Measurements from ENCODE around the gene SLC10A7.

Gene SLC10A7

DNA sequence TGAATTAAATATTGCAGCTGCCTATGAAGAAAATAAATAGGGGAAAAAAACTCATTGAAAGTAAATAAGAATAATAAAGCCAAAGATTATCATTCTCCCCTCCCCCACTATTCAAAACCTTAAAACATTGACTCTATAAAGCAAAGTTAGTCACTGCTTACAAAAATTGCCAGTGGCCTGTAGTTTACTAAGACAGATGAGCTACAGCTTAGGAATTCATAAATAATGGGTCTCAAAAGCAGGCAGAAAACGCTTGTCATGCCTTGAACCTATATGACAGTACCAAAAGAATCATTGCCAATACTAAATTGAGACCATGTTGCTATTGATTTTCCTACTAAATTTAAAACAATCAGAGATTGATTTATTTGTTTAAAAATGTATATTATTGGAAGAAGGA lies 78.9 kb downstream of the SLC10A7 start:
- in situ Hi-C loops (cut with MboI; ENCODE audit: low sequenced_read_pairs) = no loop called here

DNA sequence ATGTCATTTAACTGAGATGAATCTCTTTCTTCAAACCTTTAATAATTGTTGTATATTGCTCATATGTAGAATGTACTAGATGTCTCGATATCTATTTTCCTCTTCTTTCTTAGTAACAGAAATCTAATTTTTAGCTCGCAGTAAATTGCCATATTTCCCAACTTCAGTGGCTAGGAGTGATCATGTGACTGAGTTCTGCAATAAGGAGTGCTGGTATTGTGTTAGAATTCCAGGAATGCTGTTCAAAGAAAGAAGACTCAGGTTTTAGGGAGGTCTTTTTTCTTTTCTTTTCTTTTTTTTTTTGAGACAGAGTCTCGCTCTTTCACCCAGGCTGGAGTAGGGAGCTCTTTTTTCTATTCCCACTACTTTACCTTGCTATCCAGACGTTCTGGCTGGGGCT lies 81.7 kb downstream of the SLC10A7 start:
- in situ Hi-C loops (cut with MboI; ENCODE audit: low sequenced_read_pairs) = no loop called here

DNA sequence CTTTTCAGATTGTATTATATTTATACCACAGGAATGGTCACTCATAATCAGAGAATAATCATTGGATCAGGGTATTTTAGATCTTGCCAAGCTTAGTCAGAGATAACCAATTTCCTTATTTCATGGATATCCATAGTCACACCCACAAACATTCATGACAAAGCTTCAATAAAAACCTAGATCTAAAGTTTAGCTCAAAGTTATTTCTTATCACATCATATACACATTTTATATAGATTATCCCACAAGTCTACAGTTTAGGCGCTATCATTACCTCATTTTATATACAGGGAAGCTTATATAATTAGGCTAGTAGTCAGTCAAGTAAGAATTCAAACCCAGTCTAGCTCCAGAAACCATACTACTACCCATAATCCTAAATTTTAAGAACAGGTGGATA lies 82.3 kb downstream of the SLC10A7 start:
- in situ Hi-C loops (cut with MboI; ENCODE audit: low sequenced_read_pairs) = no loop called here

DNA sequence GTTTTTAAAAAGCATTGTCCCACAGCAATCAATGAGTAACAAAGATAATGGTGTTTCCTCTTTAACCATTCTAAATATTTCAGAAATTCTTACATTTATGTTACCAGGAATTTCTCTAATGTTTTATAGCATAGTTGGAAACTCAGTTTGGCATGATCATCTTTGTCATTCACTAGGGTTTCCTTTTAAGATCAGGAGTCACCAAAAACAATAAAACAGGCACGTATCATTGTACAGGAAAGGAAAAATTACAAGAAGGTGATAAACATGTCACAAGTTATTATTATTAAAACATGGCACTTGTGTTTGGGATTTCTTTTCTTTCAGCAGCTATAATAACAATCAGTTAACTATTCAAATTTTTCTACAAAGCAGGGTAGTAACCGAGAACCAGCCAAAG lies 84.0 kb downstream of the SLC10A7 start:
- in situ Hi-C loops (cut with MboI; ENCODE audit: low sequenced_read_pairs) = no loop called here

DNA sequence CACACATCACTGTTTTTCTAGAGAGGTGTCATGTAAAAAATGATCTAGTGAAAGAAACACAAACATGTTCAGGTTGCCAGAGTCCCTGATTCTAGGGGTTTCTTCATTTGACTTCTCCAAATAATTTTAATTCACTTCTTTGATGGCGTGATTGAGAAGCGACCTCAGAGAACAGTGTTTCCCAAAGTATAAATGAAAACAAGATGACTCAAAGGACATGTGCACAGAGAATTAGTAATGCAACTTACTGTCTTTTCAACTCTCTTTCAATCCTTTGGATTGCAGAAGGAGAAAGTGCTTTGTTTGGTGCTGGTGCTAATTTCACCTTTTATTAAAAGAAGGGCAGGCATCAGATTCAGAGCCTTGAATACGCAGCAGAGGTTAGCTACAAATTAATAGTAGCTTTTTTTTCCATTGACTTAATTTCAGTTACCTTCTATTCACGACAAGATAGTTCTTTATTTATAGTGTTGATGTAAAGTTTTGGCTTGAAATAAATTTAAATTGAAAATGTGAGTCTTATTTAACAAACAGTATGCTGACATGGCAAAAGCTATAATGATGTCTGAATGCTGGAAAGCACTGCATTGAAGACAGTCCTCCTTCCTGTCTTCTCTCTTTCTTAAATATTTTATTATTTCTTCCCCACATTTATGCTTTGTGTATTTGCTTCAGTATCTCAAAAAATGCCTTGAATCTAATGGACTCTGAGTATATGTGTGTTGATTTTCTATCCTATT lies 85.1 kb downstream of the SLC10A7 start:
- in situ Hi-C loops (cut with MboI; ENCODE audit: low sequenced_read_pairs) = no loop called here

DNA sequence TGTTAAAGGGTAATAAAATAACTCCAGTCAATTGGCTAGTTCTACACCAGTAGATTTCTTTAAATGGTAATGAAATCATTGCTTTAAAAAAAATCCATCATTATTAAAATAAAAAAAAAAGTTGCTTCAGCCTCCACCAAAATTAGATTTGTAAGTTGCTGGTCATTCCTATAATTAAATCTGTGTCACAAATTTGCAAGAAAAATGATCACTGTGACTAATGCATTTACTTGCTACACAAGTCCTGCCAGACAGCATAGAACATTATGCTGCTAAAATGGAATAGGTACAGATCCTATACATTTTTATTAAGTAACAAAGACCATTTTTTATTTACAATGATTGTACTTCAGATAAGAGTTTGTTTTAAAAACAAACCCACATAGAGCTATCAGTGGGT lies 85.8 kb downstream of the SLC10A7 start:
- in situ Hi-C loops (cut with MboI; ENCODE audit: low sequenced_read_pairs) = no loop called here

DNA sequence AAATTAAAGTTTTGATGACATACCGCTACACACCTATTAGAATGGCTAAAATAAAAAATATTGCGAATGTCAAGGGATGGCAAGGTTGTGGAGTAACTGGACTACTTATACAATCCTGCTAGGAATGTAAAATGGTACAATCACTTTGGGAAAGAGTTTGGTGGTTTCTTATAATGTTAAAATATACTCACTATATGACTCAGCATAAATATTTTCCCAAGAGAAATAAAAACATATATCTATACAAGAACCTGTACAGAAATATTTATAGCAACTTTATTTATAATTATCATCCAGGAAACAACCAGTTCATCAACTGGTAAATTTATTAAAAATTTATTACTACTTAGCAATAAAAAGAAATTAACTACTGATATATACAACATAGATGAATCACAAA lies 89.7 kb downstream of the SLC10A7 start:
- in situ Hi-C loops (cut with MboI; ENCODE audit: low sequenced_read_pairs) = no loop called here

DNA sequence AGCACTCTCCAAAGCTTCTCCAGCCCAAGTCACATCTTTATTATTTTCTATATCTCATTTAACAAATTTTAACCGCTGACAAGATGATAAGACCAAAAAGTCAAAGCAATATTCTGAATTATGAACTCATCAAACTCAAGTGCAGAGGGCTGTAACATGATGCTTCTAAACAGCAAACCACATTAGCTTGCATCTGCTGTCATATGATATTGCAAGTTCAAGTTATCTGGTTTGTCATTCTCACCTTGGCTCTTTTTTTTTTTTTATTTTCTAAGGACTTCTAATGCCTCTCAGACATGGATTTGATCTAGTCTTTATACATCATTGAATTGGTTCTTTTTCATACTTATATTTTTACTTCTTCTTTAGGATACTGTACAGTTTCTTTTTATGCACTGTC lies 93.4 kb downstream of the SLC10A7 start:
- in situ Hi-C loops (cut with MboI; ENCODE audit: low sequenced_read_pairs) = no loop called here

DNA sequence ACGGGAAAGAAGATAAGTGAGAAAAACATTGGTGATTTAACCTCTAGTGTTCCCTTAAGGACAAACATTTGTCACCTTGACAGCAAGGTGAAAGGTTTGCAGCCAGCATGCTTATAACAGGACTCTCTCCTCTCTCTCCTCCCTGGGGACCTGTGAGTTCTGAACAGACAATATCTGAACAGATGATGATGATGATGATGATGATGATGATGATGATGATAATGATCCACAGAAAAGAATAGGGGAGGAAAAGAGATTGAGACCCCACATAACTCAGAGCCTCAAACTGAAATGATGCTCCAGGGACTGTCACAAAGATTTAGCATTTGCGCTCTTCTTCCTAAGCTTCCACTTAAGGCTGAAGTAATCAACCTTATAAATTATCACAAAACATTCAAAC lies 103.9 kb downstream of the SLC10A7 start:
- in situ Hi-C loops (cut with MboI; ENCODE audit: low sequenced_read_pairs) = no loop called here

DNA sequence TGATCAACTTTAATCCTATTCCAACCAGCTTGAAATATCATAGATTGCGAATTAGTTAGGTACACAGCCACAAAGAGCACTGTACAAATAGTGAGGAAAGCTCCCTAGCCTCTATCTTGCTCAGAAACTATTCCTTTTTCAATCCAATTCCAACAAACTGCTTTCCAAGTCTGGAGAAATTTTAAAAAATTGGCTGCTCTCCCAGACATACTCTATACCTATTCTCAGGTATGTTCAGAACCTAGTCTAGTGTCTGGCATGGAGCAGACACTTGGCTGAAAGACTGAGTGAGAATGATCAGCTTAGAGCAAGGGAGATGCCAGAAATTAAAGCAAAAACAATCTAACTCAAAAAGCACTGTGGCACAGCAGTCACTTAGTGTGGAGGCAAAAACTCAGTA lies 105.9 kb downstream of the SLC10A7 start:
- in situ Hi-C loops (cut with MboI; ENCODE audit: low sequenced_read_pairs) = no loop called here

DNA sequence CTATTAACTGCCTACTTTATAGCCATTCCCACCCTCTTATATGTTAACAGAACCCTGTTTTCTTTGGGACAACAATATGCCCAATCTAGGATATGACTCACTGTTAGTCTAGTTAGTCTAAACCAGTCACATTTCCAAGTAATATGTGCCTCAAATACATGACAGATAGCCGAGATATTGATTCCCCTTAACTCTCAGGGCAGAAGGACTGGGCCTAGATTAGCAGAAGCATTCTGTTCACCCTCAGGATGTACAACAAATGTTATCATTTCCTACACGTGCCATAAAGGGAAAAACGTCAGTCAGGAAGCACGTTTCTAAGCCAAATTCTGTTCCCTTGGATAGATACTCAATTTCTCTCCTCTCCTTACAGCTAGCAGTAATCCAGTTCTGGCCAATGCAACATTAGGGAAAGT lies 114.1 kb downstream of the SLC10A7 start:
- in situ Hi-C loops (cut with MboI; ENCODE audit: low sequenced_read_pairs) = no loop called here

DNA sequence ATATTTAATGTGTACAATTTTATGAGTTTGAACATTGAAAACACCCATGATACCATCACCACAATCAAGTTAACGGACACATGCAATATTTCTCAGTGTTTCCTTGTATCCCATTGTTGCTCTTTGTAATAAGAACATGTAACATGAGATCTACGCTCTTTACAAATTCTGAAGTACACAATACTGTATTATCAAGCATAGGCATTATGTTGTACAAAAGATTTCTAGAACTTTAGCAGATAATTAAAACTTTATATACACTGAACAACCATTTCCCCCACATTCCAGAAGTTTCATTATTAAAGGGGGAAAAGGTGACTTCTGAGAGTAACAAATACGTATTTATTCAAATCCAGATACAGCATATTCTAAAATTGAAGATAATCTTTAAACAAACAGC lies 114.5 kb downstream of the SLC10A7 start:
- in situ Hi-C loops (cut with MboI; ENCODE audit: low sequenced_read_pairs) = no loop called here

DNA sequence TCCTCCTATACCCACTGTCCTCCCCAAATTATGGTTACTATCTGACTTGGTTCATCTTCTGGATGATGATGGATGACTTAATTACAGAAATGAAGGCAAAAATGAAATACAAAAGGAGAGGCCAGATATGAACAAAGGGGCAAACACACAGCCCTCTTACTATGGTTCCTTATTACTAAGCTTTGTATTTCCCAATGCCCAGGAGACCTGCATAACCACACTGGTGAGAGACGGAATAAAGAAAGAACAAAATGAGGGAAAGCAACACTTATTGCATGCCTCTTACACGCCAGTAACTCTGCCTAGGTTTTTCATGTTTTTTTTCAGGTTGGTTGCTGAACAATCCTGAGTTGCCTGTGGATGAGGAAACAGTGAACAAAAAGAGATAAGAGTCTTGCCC lies 120.5 kb downstream of the SLC10A7 start:
- in situ Hi-C loops (cut with MboI; ENCODE audit: low sequenced_read_pairs) = no loop called here

DNA sequence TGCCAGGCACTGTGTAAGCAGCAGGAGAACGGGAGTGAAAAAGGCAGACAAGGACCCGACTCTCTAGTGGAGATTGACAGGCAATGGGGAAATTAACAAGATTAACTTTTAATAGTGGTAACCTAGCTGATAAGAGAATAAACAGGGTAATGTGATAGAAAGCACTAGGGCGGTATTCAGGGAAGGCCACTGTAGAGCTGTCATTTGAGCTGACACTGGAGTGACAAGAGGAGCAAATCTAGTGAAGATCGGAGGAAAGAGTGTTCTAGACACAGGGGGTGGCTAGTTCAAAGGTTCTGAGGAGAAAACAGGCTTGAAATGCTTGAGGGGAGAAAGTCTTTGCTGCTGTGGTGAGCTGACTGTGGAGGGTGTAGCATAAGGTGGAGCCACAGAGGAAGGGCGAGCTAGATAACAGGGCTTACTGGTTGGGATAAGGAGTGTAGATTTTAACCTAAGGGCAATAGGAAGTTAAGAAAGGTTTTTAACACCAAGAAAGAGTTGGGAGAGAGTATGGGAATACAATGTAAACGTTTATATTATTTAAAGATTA lies 122.8 kb downstream of the SLC10A7 start:
- in situ Hi-C loops (cut with MboI; ENCODE audit: low sequenced_read_pairs) = no loop called here

DNA sequence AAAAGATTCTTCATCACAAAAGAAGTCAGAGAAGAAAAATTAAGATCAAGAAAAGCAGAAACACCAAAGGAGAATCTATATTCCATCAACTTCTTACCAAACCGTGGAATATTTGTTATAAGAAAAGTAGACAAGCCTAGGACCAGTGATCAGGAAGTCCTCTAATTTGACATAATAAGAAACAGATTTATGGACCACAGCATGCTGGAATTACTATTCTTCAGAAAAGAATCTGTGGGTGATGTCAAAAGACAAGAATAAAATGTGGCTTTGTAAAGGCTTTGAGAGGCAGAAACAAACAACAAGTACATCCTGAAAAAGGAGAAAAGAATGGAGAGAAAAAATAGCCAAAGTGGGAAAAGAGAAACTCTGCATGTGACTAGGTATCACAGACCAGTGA lies 123.3 kb downstream of the SLC10A7 start:
- in situ Hi-C loops (cut with MboI; ENCODE audit: low sequenced_read_pairs) = no loop called here

DNA sequence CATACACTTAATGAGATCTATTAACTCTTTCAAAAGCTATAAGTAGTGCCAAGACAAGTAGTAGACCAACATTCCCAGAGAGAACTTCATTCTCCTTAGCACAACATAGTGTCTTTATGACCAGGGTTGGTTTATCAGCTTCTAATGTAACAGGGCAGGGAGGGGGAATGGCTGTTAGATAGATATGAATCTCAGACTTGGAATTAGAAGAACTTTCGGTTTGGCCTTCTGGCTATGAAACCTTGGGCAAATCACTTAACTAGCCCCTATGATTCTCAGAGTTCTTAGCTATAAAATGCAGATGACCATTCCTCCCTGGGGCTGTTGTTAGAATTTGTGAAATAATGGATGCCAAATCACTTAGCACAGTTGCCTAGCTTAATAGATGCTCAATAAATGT lies 132.2 kb downstream of the SLC10A7 start:
- in situ Hi-C loops (cut with MboI; ENCODE audit: low sequenced_read_pairs) = no loop called here

DNA sequence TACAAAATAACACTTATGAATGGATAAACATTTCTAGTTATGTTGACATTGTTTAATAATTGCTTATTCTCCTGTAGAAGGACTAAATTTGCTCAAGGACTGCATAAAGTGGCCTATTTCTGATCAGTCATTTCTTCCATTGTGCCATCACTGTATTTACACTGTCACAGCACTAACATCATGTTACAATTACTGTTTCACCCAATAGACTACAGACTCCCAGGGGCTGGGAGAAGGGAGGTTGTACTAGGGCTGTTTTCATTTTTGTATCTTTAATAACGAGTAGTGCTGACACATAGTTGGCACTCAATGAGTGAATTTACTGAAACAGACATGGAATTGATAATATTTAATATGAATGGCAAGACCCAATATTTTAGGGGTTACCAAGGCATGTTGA lies 139.5 kb downstream of the SLC10A7 start:
- in situ Hi-C loops (cut with MboI; ENCODE audit: low sequenced_read_pairs) = no loop called here

DNA sequence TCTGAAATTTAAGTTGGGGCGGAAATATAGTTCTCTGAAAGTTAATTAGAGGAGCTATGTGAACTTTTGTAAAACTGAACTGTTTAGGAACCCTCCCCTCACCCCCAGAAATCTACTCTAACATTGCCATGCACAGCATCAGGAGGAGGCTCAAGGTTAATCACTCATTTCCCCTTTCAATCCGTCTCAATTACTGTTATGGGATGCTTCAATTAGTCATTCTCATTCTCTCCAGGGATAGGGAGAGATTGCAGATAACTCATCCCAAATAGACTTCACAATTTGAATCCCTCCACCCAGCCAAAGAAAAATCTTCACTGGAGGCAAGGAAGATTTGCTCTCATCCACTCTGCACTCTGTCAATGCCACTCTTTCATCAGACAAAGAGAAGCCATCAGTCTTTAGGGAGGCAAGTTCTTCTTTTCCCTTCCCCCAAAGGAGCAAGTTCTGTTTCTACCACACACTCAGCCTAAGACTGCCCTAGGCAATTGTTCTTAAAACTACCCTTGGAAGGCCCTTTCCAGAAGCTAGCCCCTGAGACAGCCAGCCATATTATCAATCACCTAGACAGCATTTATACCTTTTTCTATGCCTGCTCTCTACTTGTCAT lies 140.4 kb downstream of the SLC10A7 start:
- in situ Hi-C loops (cut with MboI; ENCODE audit: low sequenced_read_pairs) = no loop called here

DNA sequence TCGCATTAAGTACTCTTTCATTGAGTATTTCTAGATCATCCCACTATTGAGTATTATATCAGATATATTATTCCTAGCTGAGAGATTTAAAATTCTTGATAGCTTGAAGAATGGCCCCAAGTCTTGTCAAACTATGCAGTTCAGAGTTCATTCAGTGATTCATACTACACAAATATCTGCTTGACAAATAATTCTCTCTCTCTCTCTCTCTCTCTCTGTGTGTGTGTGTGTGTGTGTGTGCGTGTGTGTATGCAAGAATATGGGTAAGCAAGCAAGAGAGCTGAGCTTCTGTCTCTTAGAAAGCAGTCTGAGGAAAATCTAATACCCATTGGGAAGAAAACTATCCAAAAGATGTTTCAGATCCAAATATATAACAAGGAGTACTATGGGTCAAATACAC lies 142.0 kb downstream of the SLC10A7 start:
- in situ Hi-C loops (cut with MboI; ENCODE audit: low sequenced_read_pairs) = no loop called here

DNA sequence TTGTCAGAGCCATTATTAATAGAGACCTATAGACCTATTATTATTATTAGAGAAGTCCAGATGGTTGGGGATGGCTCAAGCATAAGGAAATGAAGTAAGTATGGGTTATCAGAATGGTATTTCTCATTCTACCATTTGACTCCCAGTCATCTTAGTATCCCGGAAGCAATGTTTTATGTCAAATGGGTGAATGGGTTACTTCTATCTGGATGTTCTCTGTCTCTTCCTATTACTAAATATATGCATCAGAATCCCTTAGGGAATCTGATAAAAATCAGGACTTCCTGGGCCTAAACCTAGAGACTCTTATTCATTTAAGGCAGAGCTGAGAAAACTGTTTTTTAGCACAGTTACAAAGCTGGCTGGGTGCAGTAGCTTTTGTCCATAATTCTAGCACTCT lies 149.9 kb downstream of the SLC10A7 start:
- in situ Hi-C loops (cut with MboI; ENCODE audit: low sequenced_read_pairs) = no loop called here

DNA sequence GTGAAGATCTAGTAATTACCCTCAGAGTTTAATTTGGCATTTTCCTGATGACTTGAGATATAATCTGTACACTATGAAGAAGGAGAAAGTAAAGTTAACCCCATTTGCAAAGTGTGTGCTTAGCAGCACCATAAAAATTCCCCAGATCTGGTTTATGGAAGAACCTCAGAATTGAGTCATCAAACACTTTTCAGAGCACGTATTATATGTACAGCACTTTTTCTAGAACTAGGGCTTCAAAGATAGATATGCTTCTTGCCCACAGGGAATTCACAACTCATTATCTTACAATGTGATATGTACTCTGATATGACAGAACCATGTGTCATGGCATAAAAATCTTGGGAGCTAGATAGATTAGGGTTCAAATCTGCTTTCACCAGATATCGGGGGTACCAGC lies 150.9 kb downstream of the SLC10A7 start:
- in situ Hi-C loops (cut with MboI; ENCODE audit: low sequenced_read_pairs) = no loop called here

DNA sequence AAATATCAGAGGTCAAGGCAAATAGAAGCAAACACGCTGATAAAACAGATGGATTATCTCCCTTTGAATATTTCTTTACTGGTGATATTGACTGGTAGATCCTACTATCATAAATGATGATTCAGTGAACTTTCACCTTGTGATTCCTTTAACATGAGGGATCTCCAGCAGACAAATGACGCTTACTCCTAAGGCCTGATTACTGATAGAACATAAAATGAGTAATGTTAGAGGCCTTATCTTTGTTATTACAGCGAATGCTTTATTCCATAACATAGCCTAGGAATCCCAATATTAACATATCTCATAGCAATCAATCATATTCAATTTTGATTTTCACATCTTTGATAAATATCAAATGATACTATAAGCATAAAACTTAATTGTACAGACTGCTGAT lies 152.3 kb downstream of the SLC10A7 start:
- in situ Hi-C loops (cut with MboI; ENCODE audit: low sequenced_read_pairs) = no loop called here

DNA sequence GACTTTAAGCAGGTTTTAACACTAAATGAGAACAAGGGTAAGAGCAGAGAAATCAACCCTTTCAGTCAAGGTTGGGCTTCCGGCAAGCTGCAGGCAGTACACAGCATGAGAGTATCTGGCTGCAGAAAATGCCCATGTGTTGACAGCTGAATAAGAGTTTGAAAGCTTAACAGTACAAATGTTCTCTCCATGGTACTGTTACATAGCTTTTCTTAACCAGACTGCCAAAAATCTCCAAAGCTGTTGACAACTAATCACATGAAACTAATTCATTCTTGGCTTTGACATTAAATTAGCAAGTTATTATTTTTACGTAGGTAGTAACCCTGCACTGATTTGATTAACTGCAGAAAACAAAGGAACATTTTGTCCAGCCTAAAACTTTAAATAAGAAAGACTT lies 153.5 kb downstream of the SLC10A7 start:
- in situ Hi-C loops (cut with MboI; ENCODE audit: low sequenced_read_pairs) = no loop called here

Data from HL-60/S4 treated with phorbol 12-myristate 13-acetate at 8.2 ng/mL for 4 days and 3 days (cell line).